PC-3 (cell line): ENCODE data around the gene ZNF614.

Source experiments
- EZH2phosphoT487 ChIP-seq: fragments of 300-600 bp; sonication (generic); IDR thresholded peaks from 2 replicates; pipeline ENCODE4 v1.6.1; 2018; ENCODE audit warnings: mild to moderate bottlenecking, antibody characterized with exemption, low read length, borderline replicate concordance
- TF ChIP-seq, protein P1 (sequence below): fragments of 300-600 bp; sonication (generic); conservative IDR thresholded peaks from 2 replicates; pipeline ENCODE4 v1.5.1; 2017; ENCODE audit warnings: antibody characterized with exemption, low read depth, mild to moderate bottlenecking, low read length

DNA sequence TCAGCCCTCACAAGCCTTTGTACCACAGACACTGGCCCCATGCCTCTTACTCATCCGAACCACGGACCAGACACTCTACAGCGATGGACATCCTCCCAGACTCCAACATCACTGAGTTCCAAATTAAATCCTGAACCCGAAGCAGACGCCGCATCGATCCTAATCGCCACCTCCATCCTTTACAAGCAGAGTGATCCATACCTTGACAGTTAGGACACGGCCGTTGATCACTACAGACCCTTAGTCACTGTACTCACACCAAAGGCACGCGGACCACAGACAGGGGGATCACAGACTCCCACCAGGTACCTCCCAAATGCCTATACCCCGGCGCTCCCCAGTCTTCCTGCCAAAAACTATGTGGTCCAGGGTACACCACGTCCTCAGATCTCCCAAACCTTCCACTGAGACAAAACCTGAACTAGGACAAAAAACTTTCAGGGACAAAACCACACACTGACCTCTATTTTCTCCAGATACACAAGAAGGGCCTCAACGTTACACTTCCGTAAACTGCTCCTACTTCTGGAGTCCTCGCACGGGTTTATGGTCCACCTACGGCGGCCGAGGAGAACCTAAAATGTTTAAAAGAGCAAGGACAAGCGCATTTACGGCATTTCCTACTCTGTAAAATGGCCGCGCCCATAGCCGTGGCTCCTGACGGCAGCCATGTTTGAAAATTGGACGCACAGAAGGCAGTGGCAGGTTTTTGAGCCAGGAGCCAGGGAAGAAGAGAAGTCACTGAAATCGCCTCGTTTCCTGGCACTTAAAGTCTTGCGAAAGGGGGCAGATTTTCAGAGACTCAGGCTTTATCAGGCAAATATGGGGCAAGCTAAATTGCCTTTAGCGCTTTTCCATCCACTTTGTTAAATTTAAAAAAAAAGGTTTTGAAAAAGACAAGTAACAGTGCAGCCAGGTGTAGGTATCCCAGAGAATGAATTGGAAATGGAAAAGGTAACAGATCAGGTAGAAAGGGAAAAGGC lies 41.6 kb downstream of the ZNF614 start, which contains the start of gene ZNF350:
- TF ChIP-seq, protein P1, sequence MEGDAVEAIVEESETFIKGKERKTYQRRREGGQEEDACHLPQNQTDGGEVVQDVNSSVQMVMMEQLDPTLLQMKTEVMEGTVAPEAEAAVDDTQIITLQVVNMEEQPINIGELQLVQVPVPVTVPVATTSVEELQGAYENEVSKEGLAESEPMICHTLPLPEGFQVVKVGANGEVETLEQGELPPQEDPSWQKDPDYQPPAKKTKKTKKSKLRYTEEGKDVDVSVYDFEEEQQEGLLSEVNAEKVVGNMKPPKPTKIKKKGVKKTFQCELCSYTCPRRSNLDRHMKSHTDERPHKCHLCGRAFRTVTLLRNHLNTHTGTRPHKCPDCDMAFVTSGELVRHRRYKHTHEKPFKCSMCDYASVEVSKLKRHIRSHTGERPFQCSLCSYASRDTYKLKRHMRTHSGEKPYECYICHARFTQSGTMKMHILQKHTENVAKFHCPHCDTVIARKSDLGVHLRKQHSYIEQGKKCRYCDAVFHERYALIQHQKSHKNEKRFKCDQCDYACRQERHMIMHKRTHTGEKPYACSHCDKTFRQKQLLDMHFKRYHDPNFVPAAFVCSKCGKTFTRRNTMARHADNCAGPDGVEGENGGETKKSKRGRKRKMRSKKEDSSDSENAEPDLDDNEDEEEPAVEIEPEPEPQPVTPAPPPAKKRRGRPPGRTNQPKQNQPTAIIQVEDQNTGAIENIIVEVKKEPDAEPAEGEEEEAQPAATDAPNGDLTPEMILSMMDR, result no peak
- TF ChIP-seq EZH2phosphoT487, result no peak
